ENCODE data around the gene UBE2U.

GRCh38 chr1:64167176-64167575 is 36.2 kb upstream of the UBE2U start:
- TF ChIP-seq CTCF (IDR thresholded peaks at IDR 0.05) (no peak), POLR2A (IDR thresholded peaks at IDR 0.05) (no peak)

Measured in Peyer's patch (tissue), 4 donors.